CD4-positive, alpha-beta memory T cell (primary cell): ENCODE results near the gene RERE. TPM values are rescaled to one million over a fixed set of nuclear protein-coding genes. Genes with fewer than 3 reads are reported as not detected.

Experiments
- CTCF ChIA-PET: fragments of 350-600 bp; sonication (Branson Sonifier 250); formaldehyde crosslinking; loops from one replicate; lab custom pipeline; 2021; ENCODE audit warnings: inconsistent platforms; ENCODE audit not compliant: partially characterized antibody; lab: Charles Lee
- POLR2A ChIA-PET: fragments of 350-600 bp; sonication (Branson Sonifier 250); formaldehyde crosslinking; loops from one replicate; lab custom pipeline; 2021; ENCODE audit not compliant: partially characterized antibody; lab: Charles Lee
- DNase-seq, 5 donors: peaks; one replicate each; pipeline versions ENCODE4 v3.0.0 to v3.0.0-alpha.2; 2020 to 2022; ENCODE audit warnings: mixed read lengths in 1 of 5
- H3K27ac ChIP-seq: one replicate; pipeline ENCODE4 v1.7.0; 2013; ENCODE audit warnings: low read depth, low read length
- H3K27me3 ChIP-seq: 2 replicates; pipeline ENCODE4 v1.7.0; 2013; ENCODE audit warnings: mild to moderate bottlenecking, low read length, moderate library complexity; ENCODE audit not compliant: insufficient read depth
- H3K36me3 ChIP-seq: 2 replicates; pipeline ENCODE4 v1.7.0; 2013; ENCODE audit warnings: mild to moderate bottlenecking, low read length, moderate library complexity; ENCODE audit not compliant: insufficient read depth
- H3K4me1 ChIP-seq: 2 replicates; pipeline ENCODE4 v1.7.0; 2013; ENCODE audit warnings: mild to moderate bottlenecking, low read length, moderate library complexity; ENCODE audit not compliant: insufficient read depth
- H3K4me3 ChIP-seq, 2 donors: one replicate each; pipeline ENCODE4 v1.7.0; 2013; ENCODE audit warnings: low read length in 2 of 2, mild to moderate bottlenecking in 1 of 2
- H3K9me3 ChIP-seq, 2 donors: one replicate each; pipeline ENCODE4 v1.7.0; 2013; ENCODE audit warnings: low read length in 2 of 2, control low read depth in 1 of 2; ENCODE audit not compliant: control insufficient read depth in 1 of 2
- H3K27ac Mint-ChIP-seq, 7 donors: one replicate each; pipeline ENCODE4 v1.8.0; 2020 to 2021; ENCODE audit warnings: mixed read lengths in 7 of 7, mild to moderate bottlenecking in 6 of 7, inconsistent platforms in 3 of 7, moderate library complexity in 3 of 7
- H3K27me3 Mint-ChIP-seq, 2 donors: one replicate each; pipeline ENCODE4 v1.8.0; 2020 to 2021; ENCODE audit warnings: mixed read lengths in 2 of 2
- H3K36me3 Mint-ChIP-seq, 2 donors: one replicate each; pipeline ENCODE4 v1.8.0; 2020 to 2021; ENCODE audit warnings: mixed read lengths in 2 of 2, inconsistent platforms in 1 of 2, mild to moderate bottlenecking in 1 of 2
- H3K4me1 Mint-ChIP-seq, 4 donors: one replicate each; pipeline ENCODE4 v1.8.0; 2020 to 2021; ENCODE audit warnings: mixed read lengths in 4 of 4, mild to moderate bottlenecking in 1 of 4
- H3K4me3 Mint-ChIP-seq, 8 donors: one replicate each; pipeline ENCODE4 v1.8.0; 2020 to 2021; ENCODE audit warnings: mixed read lengths in 8 of 8, mild to moderate bottlenecking in 7 of 8, moderate library complexity in 6 of 8, inconsistent platforms in 3 of 8
- H3K9me3 Mint-ChIP-seq, 8 donors: one replicate each; pipeline ENCODE4 v1.8.0; 2020 to 2021; ENCODE audit warnings: mixed read lengths in 8 of 8, mild to moderate bottlenecking in 5 of 8, inconsistent platforms in 3 of 8, moderate library complexity in 1 of 8
- intact Hi-C: fragments of 100-400 bp; cut with micrococcal nuclease; formaldehyde crosslinking; loops from one replicate; pipeline ENCODE4 v1.15.1; 2023
- polyA plus RNA-seq, 2 donors: library from polyadenylated mRNA; unstranded; fragments of 300-500 nt; fragmentation: Illumina TruSeq; gene quantifications; one replicate each; pipeline ENCODE4 v1.2.3, GENCODE V29; 2021
- total RNA-seq, 2 experiments: library from RNA; stranded (reverse); gene quantifications; one replicate each; pipeline ENCODE4 v1.2.3, GENCODE V29; 2021

RERE gene
- total and polyA plus RNA-seq, 4 experiments from 2014 or later, result 0.38 to 117 (median 60.3) TPM

- Mint-ChIP-seq H3K36me3 (peaks cover 0 to 8% of the 10 kb centered on the region in 2 donors), H3K27me3 (peaks cover 2 to 3% of the 10 kb centered on the region in 2 donors), H3K27ac (peak overlapping the region; percentile 91 to 98 (median 93)), H3K4me1 (peaks cover 24 to 40% (median 29%) of the 10 kb centered on the region in 4 donors), H3K4me3 (peak overlapping the region; percentile 86 to 97 (median 94)), H3K9me3 (no peaks in the 10 kb centered on the region)
- H3K36me3 ChIP-seq, result no peaks in the 10 kb centered on the region
- intact Hi-C loops, result loop anchor here (2.0 to 10.0 kb wide), 3 partner anchors 41 to 111 kb away; partner anchors contain the start of gene ENO1
- no peaks in the 10 kb centered on the region for H3K27me3 ChIP-seq
- no peak overlapping the region for H3K27ac ChIP-seq
- DNase-seq, result no peak
- ChIA-PET POLR2A (interaction anchor here (1.7 kb wide), 1 partner anchor 62 kb away, joined by 8 read pairs; the partner anchor contains the start of gene ENO1), CTCF (interaction anchor here (1.5 to 1.6 kb wide), 2 partner anchors 32 to 46 kb away, joined by 3 to 13 read pairs; no protein-coding TSS in a partner anchor)
- H3K4me1 ChIP-seq, result peaks cover 28% of the 10 kb centered on the region
- peak overlapping the region; percentile 79 to 80 for H3K4me3 ChIP-seq
- no peaks in the 10 kb centered on the region for H3K9me3 ChIP-seq
Observed at GRCh38 chr1:8816264-8816663, 1.2 kb downstream of the RERE start.

GRCh38 chr1:8815582-8816151 is 1.8 kb downstream of the RERE start:
- peaks cover 26 to 40% (median 32%) of the 10 kb centered on the region in 4 donors for H3K4me1 Mint-ChIP-seq
- peak overlapping the region in 6 of 7 donors; percentile 91 to 96 (median 92) for H3K27ac Mint-ChIP-seq
- peaks cover 0 to 8% of the 10 kb centered on the region in 2 donors for H3K36me3 Mint-ChIP-seq
- no peak overlapping the region for H3K27ac ChIP-seq
- H3K36me3 ChIP-seq, result no peaks in the 10 kb centered on the region
- H3K4me1 ChIP-seq, result peaks cover 28% of the 10 kb centered on the region
- H3K9me3 Mint-ChIP-seq, result no peaks in the 10 kb centered on the region
- peaks cover 2 to 3% of the 10 kb centered on the region in 2 donors for H3K27me3 Mint-ChIP-seq
- ChIA-PET CTCF (interaction anchor here (1.6 kb wide), 1 partner anchor 33 kb away, joined by 13 read pairs; no protein-coding TSS in a partner anchor), POLR2A (interaction anchor here (1.7 kb wide), 1 partner anchor 63 kb away, joined by 8 read pairs; the partner anchor contains the start of gene ENO1)
- no peaks in the 10 kb centered on the region for H3K9me3 ChIP-seq
- intact Hi-C loops, result loop anchor here (2.0 to 10.0 kb wide), 3 partner anchors 42 to 111 kb away; partner anchors contain the start of gene ENO1
- peak overlapping the region; percentile 86 to 97 (median 94) for H3K4me3 Mint-ChIP-seq
- no peak overlapping the region for H3K4me3 ChIP-seq
- no peak for DNase-seq
- H3K27me3 ChIP-seq, result no peaks in the 10 kb centered on the region

- no peaks in the 10 kb centered on the region for H3K9me3 ChIP-seq
- Mint-ChIP-seq H3K4me3 (peak overlapping the region in 5 of 8 donors; percentile 11 to 40 (median 29)), H3K27ac (peak overlapping the region in 5 of 7 donors; percentile 24 to 96 (median 56)), H3K4me1 (peaks cover 26 to 40% (median 33%) of the 10 kb centered on the region in 4 donors), H3K27me3 (peaks cover 1 to 2% of the 10 kb centered on the region in 2 donors), H3K36me3 (peaks cover 0 to 8% of the 10 kb centered on the region in 2 donors), H3K9me3 (no peaks in the 10 kb centered on the region)
- no peak overlapping the region for H3K27ac ChIP-seq
- H3K4me3 ChIP-seq, result no peak overlapping the region
- peaks cover 28% of the 10 kb centered on the region for H3K4me1 ChIP-seq
- intact Hi-C loops, result loop anchor here (5.0 to 10.0 kb wide), 2 partner anchors 42 to 110 kb away; no protein-coding TSS in a partner anchor
- no peaks in the 10 kb centered on the region for H3K36me3 ChIP-seq
- POLR2A ChIA-PET, result interaction anchor here (1.7 kb wide), 1 partner anchor 64 kb away, joined by 8 read pairs; the partner anchor contains the start of gene ENO1
- DNase-seq, result no peak
- no peaks in the 10 kb centered on the region for H3K27me3 ChIP-seq
- CTCF ChIA-PET, result interaction anchor here (1.6 kb wide), 1 partner anchor 34 kb away, joined by 13 read pairs; no protein-coding TSS in a partner anchor
Observed at GRCh38 chr1:8814865-8815264, 2.6 kb downstream of the RERE start.

- H3K27ac Mint-ChIP-seq, result peak overlapping the region in 1 of 7 donors; percentile 47
- peaks cover 28% of the 10 kb centered on the region for H3K4me1 ChIP-seq
- H3K27me3 Mint-ChIP-seq, result peaks cover 0 to 2% of the 10 kb centered on the region in 2 donors
- ChIA-PET POLR2A (interaction anchor here (0.6 kb wide), 1 partner anchor 11 kb away, joined by 3 read pairs; no protein-coding TSS in a partner anchor), CTCF (no interaction called here)
- intact Hi-C loops, result loop anchor here (10.0 kb wide), 1 partner anchor 109 kb away; no protein-coding TSS in a partner anchor
- no peaks in the 10 kb centered on the region for H3K9me3 Mint-ChIP-seq
- H3K27me3 ChIP-seq, result no peaks in the 10 kb centered on the region
- no peak for DNase-seq
- H3K36me3 ChIP-seq, result no peaks in the 10 kb centered on the region
- peaks cover 26 to 40% (median 33%) of the 10 kb centered on the region in 4 donors for H3K4me1 Mint-ChIP-seq
- no peak overlapping the region for H3K27ac ChIP-seq
- H3K4me3 Mint-ChIP-seq, result no peak overlapping the region
- H3K9me3 ChIP-seq, result no peaks in the 10 kb centered on the region
- peaks cover 0 to 8% of the 10 kb centered on the region in 2 donors for H3K36me3 Mint-ChIP-seq
- H3K4me3 ChIP-seq, result no peak overlapping the region
Observed at GRCh38 chr1:8813991-8814390, 3.4 kb downstream of the RERE start.

- Histone ChIP-seq H3K9me3 (no peaks in the 10 kb centered on the region), H3K27me3 (no peaks in the 10 kb centered on the region), H3K36me3 (no peaks in the 10 kb centered on the region), H3K27ac (no peak overlapping the region), H3K4me1 (peaks cover 25% of the 10 kb centered on the region), H3K4me3 (no peak overlapping the region)
- CTCF ChIA-PET, result interaction anchor here (1.2 kb wide), 1 partner anchor 36 kb away, joined by 7 read pairs; no protein-coding TSS in a partner anchor
- Mint-ChIP-seq H3K27ac (peak overlapping the region in 1 of 7 donors; percentile 37), H3K27me3 (peaks cover 0 to 2% of the 10 kb centered on the region in 2 donors), H3K4me3 (no peak overlapping the region), H3K4me1 (peaks cover 24 to 36% (median 30%) of the 10 kb centered on the region in 4 donors), H3K9me3 (no peaks in the 10 kb centered on the region), H3K36me3 (peaks cover 0 to 8% of the 10 kb centered on the region in 2 donors)
- DNase-seq, result no peak
- POLR2A ChIA-PET, result interaction anchor here (0.6 kb wide), 1 partner anchor 10 kb away, joined by 3 read pairs; no protein-coding TSS in a partner anchor
- intact Hi-C loops, result loop anchor here (10.0 kb wide), 1 partner anchor 108 kb away; no protein-coding TSS in a partner anchor
Observed at GRCh38 chr1:8813016-8813763, 4.2 kb downstream of the RERE start.

- Mint-ChIP-seq H3K4me1 (peaks cover 23 to 33% (median 28%) of the 10 kb centered on the region in 4 donors), H3K4me3 (no peak overlapping the region), H3K9me3 (no peaks in the 10 kb centered on the region), H3K27me3 (no peaks in the 10 kb centered on the region), H3K36me3 (peaks cover 0 to 5% of the 10 kb centered on the region in 2 donors), H3K27ac (no peak overlapping the region)
- DNase-seq, result no peak
- Histone ChIP-seq H3K27ac (no peak overlapping the region), H3K9me3 (no peaks in the 10 kb centered on the region), H3K4me1 (peaks cover 23% of the 10 kb centered on the region), H3K27me3 (no peaks in the 10 kb centered on the region), H3K36me3 (no peaks in the 10 kb centered on the region), H3K4me3 (no peak overlapping the region)
- ChIA-PET CTCF (interaction anchor here (1.5 kb wide), 1 partner anchor 37 kb away, joined by 6 read pairs; no protein-coding TSS in a partner anchor), POLR2A (no interaction called here)
- intact Hi-C loops, result loop anchor here (10.0 kb wide), 1 partner anchor 107 kb away; no protein-coding TSS in a partner anchor
Observed at GRCh38 chr1:8812081-8812480, 5.4 kb downstream of the RERE start.
